Middle frontal gyrus (tissue), 1 donor: ENCODE results near the gene HDAC4.

Experiments
- DNase-seq: peaks from one replicate; pipeline ENCODE4 v3.0.0-alpha.2; 2015; ENCODE audit warnings: low spot score; ENCODE audit errors: extremely low spot score

The HDAC4 gene

GRCh38 chr2:239329284-239329971 lies 71.4 kb downstream of the HDAC4 start:
- DNase-seq = no peak

DNA sequence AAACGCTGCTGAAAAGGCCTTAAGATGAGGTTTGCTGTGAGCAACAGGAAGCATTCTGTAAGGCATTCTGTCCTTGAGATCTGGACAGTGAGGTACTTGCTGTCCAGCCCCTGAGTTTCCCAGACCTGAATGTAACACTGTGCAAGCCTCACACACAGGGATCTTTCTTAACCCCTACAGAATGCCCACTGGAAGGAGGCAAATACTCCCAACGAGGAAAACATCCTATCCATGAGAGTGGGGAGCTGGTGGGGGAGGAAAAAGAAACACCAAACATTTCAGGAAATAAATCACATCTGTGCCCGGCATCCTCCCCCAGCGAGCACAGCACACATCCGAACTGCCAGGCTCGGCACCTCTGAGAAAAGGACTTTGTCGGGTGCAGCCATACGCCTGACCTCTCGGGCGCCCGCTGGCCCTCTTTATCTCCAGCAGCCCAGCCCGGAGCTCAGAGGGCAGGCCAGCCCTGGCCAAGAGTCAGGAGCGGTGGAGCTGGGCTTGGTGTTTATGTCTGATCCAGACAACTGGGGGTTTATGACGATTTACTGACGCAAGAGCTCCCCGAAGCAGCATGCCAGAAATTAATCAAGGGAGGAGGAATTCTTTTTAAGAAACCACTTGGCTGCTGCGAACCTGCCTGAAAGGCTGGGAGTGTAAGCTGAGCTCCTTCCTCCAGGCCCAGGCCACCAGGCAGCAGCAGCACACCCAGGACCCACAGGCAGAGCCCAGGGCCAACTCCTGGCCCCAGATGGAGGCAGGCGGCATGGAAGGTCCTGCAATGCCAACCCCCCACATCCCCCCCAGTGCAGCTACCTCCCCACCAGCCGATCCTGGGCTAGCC lies 72.2 kb downstream of the HDAC4 start:
- DNase-seq = no peak

- no peak for DNase-seq
Measured at GRCh38 chr2:239327536-239328350, 73.1 kb downstream of the HDAC4 start.

DNA sequence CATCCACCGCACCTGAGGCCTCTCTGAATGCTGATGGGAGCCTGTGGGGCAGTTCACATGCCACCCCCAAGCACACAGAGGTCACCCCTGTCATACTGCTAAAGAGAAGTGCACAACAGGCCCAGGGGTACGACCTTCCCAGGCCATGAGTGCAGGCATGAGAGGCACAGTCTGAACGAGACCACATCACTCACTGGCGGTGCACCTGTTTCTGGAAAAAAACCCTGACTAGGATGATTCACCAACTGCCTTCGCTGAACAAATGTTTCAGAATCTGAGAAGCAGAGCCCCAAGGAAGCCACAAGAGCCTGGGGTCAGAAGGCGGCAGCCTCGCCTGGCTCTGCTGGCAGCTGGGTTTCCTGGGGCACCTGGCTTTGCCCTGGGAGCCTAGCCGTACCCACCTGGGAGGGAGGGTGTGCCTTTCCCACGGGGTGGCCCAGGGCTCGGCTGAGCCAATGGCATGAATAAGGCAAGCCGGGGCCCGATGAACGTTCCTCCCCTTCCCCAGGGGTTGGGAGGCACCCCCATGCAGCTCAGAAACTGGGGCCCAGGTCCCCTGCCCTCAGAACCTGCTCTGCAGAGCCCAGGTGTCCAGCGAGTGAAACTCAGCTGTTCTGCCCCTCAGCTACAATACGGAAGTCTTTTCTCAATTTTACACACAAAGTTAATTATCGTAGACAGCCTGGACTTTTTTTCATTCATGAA lies 73.8 kb downstream of the HDAC4 start:
- no peak for DNase-seq

DNA sequence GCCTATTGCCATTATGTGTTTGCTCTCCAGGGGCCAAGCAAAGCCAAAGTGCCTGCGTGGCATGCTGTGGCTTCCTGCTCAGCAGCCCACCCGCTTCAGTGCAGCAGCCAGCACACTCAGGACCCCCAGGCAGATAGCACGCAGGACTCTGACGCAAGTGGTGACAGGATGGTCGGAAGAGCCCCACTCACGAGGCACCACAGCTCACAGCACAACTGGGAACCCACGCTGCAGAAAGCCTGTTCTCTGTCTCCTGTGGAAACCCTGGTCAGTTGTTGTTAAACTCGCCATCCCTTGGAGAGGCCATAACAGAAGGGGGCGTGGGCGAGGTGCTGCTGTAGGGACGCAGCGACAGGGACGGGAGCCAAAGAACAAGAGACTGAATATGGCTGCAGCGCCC lies 76.4 kb downstream of the HDAC4 start:
- no peak for DNase-seq

GRCh38 chr2:239323447-239323846 lies 77.4 kb downstream of the HDAC4 start:
- no peak for DNase-seq

DNA sequence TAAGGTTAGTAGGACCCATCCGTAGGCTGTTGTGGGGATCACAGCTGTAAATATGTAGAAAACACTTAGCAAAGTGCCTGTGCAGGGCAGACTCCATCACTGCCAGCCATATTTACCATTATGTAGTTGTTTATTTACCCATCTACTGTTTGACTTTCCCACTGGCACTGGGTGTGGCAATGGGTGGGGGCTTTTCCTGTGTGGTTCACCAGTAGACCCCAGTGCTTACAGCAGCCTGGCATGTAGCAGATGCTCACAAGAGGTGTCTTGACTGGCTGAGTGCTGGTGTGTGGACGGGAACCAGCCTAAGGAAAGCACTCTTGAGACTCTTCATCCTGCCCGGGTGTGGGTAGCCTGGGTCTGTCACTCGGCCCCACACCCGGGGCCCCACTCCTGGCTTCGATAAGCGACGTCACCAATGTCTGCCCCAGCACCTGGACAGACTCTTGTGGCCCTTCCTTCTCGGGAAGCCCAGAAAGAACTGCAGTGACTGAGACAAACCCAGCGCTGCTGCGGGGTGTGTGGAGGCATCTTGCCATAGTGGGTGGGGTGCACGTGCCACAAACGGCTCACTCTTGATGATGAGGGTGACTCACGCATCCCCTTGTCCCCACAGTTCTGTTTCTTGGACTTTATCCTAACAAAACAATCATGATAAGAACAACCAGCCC lies 78.3 kb downstream of the HDAC4 start:
- no peak for DNase-seq

DNA sequence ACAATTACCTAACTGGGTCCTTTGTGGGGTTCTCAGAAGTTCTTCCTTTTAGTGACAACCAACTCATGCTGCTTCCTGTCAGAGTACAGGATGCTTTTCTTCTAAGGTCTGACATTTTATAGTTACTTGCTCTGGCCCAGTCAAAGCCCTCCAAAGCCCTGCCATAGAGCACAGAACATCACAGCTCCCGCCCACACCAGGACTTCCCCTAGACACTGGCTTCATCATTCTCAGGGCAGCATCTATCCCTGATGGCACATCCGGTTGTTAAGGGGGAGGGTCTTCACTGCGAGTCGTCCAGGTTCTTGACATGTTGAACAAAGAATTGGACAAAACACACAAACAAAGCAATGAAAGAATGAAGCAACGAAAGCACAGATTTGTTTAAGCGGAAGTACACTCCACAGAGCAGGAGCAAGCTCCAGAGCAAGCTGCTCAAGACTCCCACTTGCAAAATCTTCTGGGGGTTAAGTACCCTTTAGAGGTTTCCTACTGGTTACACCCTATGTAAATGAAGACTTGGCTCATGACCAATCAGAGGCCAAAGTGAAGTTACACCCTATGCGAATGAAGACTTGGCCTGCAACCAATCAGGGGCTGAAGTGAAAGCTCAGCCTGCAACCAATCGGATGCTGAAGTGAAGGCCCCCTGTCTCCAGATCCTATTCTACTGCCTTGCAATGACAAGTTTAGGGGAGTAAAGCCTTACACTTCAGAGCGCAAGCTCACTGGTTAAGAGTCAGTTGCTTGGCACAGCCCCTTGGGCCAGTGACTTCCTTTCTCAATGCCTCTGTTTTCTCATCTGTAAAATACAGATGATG lies 79.0 kb downstream of the HDAC4 start:
- DNase-seq = no peak

DNA sequence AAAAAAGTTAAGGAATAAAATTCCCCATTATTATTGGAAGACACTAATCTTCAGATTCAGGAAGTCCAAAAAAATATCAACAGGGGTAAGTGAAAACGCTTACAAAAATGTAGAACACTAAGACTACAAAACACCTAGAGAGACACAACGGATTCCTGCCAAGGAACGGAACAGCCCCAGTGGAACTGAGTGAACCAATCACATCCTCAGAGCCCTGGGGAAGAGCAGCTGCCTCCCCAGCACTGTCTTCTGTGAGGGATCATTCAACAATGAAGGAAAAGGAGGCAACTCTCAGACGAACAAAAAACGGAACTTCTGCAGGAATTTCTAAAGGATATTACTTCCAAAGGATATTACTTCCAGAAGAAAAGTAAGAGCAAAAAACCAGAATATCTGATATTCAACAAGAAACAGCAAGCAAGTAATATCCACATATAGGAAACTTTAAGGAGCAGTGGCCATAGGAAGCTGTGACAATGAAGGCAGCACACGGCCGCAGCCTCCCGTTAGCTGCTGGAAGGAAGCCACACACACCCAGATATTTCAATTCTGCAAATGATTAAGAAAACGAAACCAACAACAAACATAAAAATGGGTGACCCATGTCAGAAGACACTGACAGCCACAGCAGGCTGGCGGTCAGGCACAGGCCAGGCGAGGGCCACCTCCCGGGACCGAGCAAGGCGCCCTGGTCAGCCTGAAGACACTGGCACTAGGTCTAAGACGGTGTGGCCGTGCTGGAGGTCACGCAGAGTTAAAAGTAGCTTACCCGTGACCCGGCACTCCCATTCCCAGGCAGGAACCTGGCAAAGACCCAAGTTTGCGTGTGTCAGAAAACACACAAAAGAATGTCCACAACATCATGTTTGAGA lies 81.8 kb downstream of the HDAC4 start:
- DNase-seq = no peak

- no peak for DNase-seq
Measured at GRCh38 chr2:239318151-239318611, 82.6 kb downstream of the HDAC4 start.

DNA sequence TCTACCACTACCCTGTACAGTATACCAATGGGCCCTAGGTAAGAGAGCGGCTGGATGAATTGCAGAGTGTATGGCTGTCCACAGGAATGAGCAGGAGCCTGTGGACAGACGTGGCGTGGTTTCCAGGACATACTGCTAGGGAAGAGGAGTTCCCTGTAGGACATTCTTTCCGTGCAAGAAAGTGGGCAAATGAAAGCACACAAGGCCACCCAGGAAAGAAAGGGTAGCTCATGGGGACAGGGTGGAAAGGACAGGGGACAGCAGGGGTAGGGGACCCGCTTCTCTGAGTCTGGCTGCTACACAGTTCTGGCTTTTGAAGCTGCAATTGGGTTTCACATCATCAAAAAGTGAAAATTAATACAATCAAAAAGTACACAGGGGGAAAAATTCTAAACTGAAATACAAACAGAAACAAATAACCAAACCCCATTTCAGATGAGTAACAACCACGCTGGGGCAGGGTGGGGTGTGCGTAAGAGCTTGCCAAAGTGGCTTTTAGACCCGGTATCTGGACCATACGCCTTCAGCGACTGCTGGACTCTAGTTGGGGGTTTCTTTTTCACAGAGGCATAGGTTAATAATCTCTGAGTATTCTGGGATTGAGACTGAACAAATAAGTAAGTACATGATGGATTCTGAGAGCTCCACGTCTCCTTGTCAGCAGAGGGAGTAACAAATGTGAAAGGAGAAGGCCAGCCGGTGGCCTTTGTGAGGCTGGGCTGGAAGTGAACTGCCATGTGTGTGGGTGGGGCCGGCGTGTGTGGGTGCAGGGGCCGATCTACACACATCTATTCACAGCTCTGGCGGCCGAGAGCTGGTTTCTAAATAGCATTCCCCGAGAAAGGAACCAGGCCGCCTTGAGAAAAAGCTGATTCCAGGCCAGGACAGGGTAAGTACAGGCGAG lies 84.0 kb downstream of the HDAC4 start:
- no peak for DNase-seq

DNA sequence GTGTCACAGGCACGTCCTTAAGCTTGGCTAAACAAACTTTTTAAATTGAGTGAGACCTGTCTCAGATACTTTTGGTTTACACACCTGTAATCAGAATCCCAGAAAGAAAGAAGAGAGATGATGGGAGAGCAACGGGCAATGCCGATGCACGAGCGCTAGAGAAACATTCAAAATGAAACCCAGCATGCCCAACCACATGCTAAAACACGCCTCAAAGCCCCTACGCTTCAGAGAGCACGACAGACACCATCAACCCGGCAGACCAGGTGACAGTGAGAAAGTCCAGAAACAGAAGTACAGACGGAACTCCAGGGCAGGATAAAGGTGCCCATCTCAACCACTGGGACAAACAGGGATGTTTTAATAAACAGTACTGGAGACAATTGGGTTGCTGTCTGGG lies 85.5 kb downstream of the HDAC4 start:
- no peak for DNase-seq

GRCh38 chr2:239313776-239314175 lies 87.0 kb downstream of the HDAC4 start:
- DNase-seq = no peak

GRCh38 chr2:239312741-239313667 lies 87.8 kb downstream of the HDAC4 start:
- no peak for DNase-seq

GRCh38 chr2:239312081-239312511 lies 88.7 kb downstream of the HDAC4 start:
- no peak for DNase-seq

DNA sequence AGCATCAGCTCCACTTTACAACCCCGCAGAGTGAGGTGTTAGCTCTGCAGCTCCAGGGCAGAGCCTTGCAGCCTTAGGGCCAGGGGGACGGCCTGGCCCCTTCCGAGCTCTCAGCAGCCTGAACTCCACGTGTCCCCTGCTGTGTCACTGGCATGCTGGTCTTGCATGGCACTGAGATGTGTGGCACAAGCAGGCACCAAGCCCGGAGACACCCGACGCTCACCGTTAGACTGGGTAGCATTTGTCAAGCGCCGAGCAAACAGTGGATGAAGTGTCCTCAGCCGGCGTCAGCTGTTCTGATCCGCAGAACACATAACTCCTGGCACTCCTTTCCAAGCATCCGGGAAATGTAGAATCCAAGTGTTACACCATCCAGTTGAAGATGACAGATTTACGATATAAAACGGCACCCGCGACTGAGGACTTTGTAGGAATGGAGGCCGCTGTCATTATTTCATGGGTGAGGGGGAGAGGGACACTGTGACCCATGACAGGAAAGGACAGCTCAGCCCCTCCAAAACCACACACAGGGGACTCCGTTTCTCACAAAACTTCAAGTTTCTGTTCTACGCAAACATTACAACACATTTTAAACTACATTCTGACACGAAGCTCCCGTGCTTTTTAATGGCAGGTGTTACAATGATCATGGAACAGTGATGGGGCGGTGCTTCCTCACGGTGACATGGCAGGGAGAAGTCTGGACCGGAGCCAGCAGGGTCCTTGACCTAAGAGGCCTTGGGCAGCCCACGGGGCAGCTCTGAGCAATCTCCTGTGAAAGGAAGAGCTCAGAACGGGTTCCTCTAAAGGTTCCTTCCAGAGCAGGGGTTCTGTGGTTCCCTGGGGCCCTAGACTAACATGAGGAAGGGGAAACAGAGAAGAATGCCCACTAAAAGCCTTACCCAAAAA lies 89.4 kb downstream of the HDAC4 start:
- no peak for DNase-seq
